ENCODE measurements around the gene MAIP1.
A peak's percentile ranks its signal among the peaks of the same experiment; 100 is the strongest.

Gene MAIP1

DNA sequence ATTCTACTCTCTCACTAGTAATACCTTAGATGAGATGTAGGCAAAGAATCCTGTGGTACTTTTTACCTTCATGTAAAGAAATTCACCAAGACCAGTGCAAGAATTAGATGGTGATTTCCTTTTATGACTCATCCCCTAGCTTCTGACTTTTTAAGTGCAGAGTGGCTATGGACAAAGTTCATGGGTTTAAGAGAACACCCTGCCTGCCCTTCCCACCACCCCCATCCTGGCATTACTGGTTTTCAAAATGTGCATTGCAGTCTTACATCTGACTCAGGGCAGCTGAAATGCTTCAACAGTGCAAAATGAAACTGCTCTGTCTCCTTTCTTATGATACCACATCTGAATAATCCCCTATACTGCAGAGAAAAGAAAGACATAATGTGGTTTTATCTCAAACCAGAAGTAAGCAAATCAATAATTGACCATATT is 22.6 kb downstream of the MAIP1 start:
- H3K4me3 ChIP-seq (ENCODE audit: low read length), result no peak overlapping the region
- no peak overlapping the region for H3K27ac ChIP-seq (ENCODE audit: low read depth, low read length)
- peaks cover 14% of the 10 kb centered on the region; the same call in 1 of the 2 replicates for H3K4me1 ChIP-seq (ENCODE audit: insufficient read depth, low read length)
- H3K9ac ChIP-seq (ENCODE audit: low read depth, low read length), result no peak overlapping the region
- H3K36me3 ChIP-seq (ENCODE audit: insufficient read depth, low read length), result no peaks in the 10 kb centered on the region
- H3K9me3 ChIP-seq (ENCODE audit: insufficient read depth, low read depth, low read length), result no peaks in the 10 kb centered on the region
- H3K27me3 ChIP-seq (ENCODE audit: insufficient read depth, low read length), result no peaks in the 10 kb centered on the region

DNA sequence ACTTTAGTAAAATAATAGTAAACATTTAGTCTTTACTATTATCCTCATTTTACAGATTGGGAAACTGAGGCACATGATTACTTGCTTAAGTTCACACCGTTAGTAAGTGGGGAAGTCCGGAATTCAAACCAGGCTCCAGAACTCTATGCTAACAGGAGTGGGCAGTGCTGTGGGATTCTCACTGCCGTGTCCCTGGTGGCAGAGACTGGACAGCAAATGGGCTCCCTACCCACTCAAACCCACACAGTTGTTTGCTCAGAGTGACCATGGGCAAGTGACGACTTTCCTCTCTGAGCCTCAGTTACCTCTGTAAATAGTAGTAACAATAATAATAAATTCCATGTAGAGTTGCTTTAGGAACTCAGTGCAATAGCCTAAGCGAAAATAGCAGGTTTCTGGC is 24.0 kb downstream of the MAIP1 start:
- Histone ChIP-seq H3K9me3 (ENCODE audit: insufficient read depth, low read depth, low read length) (no peaks in the 10 kb centered on the region), H3K9ac (ENCODE audit: low read depth, low read length) (peak overlapping the region; percentile 14; the same call in 1 of the 2 replicates), H3K36me3 (ENCODE audit: insufficient read depth, low read length) (no peaks in the 10 kb centered on the region), H3K27me3 (ENCODE audit: insufficient read depth, low read length) (no peaks in the 10 kb centered on the region), H3K27ac (ENCODE audit: low read depth, low read length) (no peak overlapping the region; the same call in 1 of the 2 replicates), H3K4me1 (ENCODE audit: insufficient read depth, low read length) (peaks cover 28% of the 10 kb centered on the region), H3K4me3 (ENCODE audit: low read length) (peak overlapping the region; percentile 38; the same call in 1 of the 2 replicates)
- 91% methylated on average over 4 of the region's 5 CpGs for WGBS

- Histone ChIP-seq H3K4me1 (ENCODE audit: insufficient read depth, low read length) (peaks cover 30% of the 10 kb centered on the region), H3K27ac (ENCODE audit: low read depth, low read length) (no peak overlapping the region; the same call in 1 of the 2 replicates), H3K36me3 (ENCODE audit: insufficient read depth, low read length) (no peaks in the 10 kb centered on the region), H3K4me3 (ENCODE audit: low read length) (peak overlapping the region; percentile 38), H3K27me3 (ENCODE audit: insufficient read depth, low read length) (no peaks in the 10 kb centered on the region), H3K9ac (ENCODE audit: low read depth, low read length) (peak overlapping the region; percentile 14; the same call in 1 of the 2 replicates), H3K9me3 (ENCODE audit: insufficient read depth, low read depth, low read length) (no peaks in the 10 kb centered on the region)
- 14% methylated on average over 10 of the region's 12 CpGs for WGBS
Measured at GRCh38 chr2:199979832-199980628, 24.6 kb downstream of the MAIP1 start.

DNA sequence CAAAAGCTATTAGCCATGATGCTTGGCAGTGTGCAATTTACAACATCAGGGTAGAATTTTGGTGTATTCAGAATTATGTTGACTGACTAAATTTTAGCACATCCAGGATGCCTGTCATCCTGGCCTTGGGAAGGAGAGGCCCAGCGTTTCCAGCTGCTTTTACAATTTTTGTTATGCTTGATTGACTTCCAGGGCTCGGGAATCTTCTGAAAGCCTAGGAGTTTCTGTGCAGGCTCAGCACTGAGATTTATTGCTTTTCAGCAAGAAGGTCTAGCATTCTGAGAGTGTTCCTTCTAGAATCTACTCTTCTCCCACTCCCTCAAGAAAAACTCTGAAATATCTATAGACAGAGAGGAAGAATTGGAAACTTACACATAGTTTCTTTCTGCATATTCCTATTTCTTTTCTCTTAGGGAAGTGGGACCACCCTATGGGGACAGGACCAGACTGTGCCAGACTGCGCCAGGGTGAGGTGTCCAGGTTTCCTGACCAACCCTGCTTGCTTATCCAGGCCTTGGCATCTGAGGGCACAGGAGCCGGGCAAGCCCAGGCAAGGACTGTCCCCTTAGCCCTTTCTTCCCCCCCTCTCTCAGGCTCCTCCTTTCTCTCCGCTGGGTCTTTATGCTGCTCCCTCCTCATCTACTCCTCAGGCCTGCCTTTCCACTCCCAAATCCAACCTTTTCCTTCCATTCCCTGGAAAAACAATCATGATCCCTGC is 26.9 kb downstream of the MAIP1 start:
- 68% methylated on average over 5 of the region's 5 CpGs for WGBS
- H3K4me3 ChIP-seq (ENCODE audit: low read length), result no peak overlapping the region
- no peak overlapping the region for H3K27ac ChIP-seq (ENCODE audit: low read depth, low read length)
- H3K36me3 ChIP-seq (ENCODE audit: insufficient read depth, low read length), result no peaks in the 10 kb centered on the region
- H3K9me3 ChIP-seq (ENCODE audit: insufficient read depth, low read depth, low read length), result no peaks in the 10 kb centered on the region
- no peaks in the 10 kb centered on the region for H3K27me3 ChIP-seq (ENCODE audit: insufficient read depth, low read length)
- no peak overlapping the region for H3K9ac ChIP-seq (ENCODE audit: low read depth, low read length)
- peaks cover 31% of the 10 kb centered on the region for H3K4me1 ChIP-seq (ENCODE audit: insufficient read depth, low read length)

DNA sequence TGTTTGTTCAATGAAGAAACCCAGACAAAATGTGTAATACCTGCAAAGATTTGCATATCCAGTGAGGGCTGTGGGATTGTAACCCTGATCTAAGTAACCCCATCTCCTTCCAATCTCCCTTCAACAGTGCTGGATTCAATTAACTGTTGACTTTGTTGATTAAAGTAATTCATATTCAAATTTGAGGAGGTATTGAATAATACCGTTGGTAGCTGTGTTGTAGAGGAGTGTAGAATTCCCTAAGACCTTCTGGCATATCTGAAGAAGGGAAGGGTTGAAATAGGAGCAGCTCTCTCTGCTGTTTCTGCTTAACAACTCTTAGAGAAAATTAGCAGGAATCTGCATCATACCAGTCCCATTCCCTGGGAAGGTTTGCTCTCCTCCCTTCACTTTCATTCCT is 28.2 kb downstream of the MAIP1 start:
- Histone ChIP-seq H3K9ac (ENCODE audit: low read depth, low read length) (no peak overlapping the region), H3K4me1 (ENCODE audit: insufficient read depth, low read length) (peaks cover 37% of the 10 kb centered on the region), H3K27me3 (ENCODE audit: insufficient read depth, low read length) (no peaks in the 10 kb centered on the region), H3K9me3 (ENCODE audit: insufficient read depth, low read depth, low read length) (no peaks in the 10 kb centered on the region), H3K36me3 (ENCODE audit: insufficient read depth, low read length) (no peaks in the 10 kb centered on the region), H3K4me3 (ENCODE audit: low read length) (no peak overlapping the region), H3K27ac (ENCODE audit: low read depth, low read length) (peak overlapping the region; percentile 68; the same call in 1 of the 2 replicates)
- 0% methylated on average over 1 of the region's 1 CpG for WGBS

- Histone ChIP-seq H3K36me3 (ENCODE audit: insufficient read depth, low read length) (no peaks in the 10 kb centered on the region), H3K4me3 (ENCODE audit: low read length) (no peak overlapping the region), H3K27ac (ENCODE audit: low read depth, low read length) (peak overlapping the region; percentile 68; the same call in 1 of the 2 replicates), H3K9me3 (ENCODE audit: insufficient read depth, low read depth, low read length) (no peaks in the 10 kb centered on the region), H3K9ac (ENCODE audit: low read depth, low read length) (no peak overlapping the region), H3K27me3 (ENCODE audit: insufficient read depth, low read length) (no peaks in the 10 kb centered on the region), H3K4me1 (ENCODE audit: insufficient read depth, low read length) (peaks cover 37% of the 10 kb centered on the region)
- WGBS, result 94% methylated on average over 4 of the region's 4 CpGs
Measured at GRCh38 chr2:199984159-199984558, 28.8 kb downstream of the MAIP1 start.

DNA sequence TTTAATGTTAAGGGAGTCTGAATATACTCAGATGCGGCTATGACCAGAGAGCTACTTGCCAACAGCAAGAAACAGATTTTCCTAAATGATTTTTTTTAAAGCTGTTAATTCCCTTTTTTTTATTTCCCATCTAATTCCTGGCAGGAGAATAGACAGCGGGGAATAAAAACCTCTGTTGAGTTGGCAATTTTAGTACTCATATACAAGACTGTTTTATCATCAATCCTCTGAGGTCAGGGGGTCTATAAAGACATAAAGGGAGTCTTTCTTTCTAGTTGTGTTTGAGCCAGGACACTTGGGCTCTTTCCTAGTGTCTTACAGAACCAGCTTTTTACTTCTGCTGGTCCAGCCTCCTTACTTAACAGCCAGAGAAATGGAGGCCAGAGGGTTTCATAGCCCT is 29.4 kb downstream of the MAIP1 start:
- 100% methylated on average over 1 of the region's 2 CpGs for WGBS
- H3K36me3 ChIP-seq (ENCODE audit: insufficient read depth, low read length), result no peaks in the 10 kb centered on the region
- H3K27me3 ChIP-seq (ENCODE audit: insufficient read depth, low read length), result no peaks in the 10 kb centered on the region
- no peaks in the 10 kb centered on the region for H3K9me3 ChIP-seq (ENCODE audit: insufficient read depth, low read depth, low read length)
- H3K9ac ChIP-seq (ENCODE audit: low read depth, low read length), result no peak overlapping the region
- H3K4me1 ChIP-seq (ENCODE audit: insufficient read depth, low read length), result peaks cover 34% of the 10 kb centered on the region
- H3K27ac ChIP-seq (ENCODE audit: low read depth, low read length), result no peak overlapping the region
- H3K4me3 ChIP-seq (ENCODE audit: low read length), result no peak overlapping the region

DNA sequence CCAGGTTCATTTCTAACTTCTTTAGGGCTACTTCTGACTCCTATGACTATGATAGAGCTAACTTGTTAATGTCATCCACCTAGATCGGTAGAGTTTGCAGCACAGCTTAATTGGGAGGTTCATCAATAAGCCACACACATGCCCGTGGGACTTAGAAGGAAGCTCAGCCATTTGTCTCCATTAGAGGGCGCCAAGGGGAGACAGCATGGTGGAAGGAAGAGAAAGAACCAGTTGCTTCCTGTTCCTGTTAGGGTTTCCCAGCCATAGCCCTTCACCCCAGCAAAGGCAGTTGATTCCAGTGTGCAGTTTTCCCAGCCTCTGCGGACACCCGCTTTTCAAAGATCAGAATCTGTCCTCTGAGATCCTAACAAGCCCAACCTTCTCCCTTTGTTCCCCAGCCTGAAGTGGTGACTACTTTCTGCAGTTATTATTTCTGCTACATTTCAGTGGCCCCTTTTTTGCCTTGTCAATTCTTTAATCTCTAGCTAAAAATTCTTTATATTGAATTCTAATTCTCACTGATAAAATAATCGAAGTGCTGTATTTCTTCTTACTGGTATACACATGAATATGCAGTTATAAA is 30.3 kb downstream of the MAIP1 start:
- no peak overlapping the region for H3K4me3 ChIP-seq (ENCODE audit: low read length)

DNA sequence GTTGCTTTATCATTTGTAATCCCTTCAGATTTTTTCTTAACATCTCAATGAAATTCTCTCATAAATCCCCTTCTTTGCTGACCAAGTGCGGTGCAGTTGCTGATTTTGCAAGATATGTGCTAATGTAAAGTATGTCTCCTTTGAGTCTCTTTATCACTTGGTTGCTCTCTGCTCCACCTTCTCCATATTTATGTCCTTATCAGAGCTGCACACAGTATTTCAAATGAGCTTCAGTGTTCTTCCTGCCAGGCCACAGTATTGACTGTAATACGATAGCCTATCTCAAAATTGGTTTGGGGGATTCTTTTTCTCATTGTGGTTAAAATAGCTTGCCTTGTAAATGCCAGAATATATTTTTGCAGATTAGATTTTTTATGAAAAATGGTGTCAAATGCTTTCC is 32.2 kb downstream of the MAIP1 start:
- Histone ChIP-seq H3K4me1 (ENCODE audit: insufficient read depth, low read length) (peaks cover 27% of the 10 kb centered on the region), H3K36me3 (ENCODE audit: insufficient read depth, low read length) (no peaks in the 10 kb centered on the region), H3K4me3 (ENCODE audit: low read length) (no peak overlapping the region), H3K27ac (ENCODE audit: low read depth, low read length) (no peak overlapping the region), H3K9me3 (ENCODE audit: insufficient read depth, low read depth, low read length) (no peaks in the 10 kb centered on the region), H3K9ac (ENCODE audit: low read depth, low read length) (no peak overlapping the region), H3K27me3 (ENCODE audit: insufficient read depth, low read length) (no peaks in the 10 kb centered on the region)
- 95% methylated on average over 1 of the region's 2 CpGs for WGBS

More for the DNA sequence above, 30.3 kb downstream of the MAIP1 start:
- Histone ChIP-seq H3K36me3 (ENCODE audit: insufficient read depth, low read length) (no peaks in the 10 kb centered on the region), H3K9me3 (ENCODE audit: insufficient read depth, low read depth, low read length) (no peaks in the 10 kb centered on the region), H3K27ac (ENCODE audit: low read depth, low read length) (no peak overlapping the region), H3K9ac (ENCODE audit: low read depth, low read length) (no peak overlapping the region), H3K4me1 (ENCODE audit: insufficient read depth, low read length) (peaks cover 32% of the 10 kb centered on the region), H3K27me3 (ENCODE audit: insufficient read depth, low read length) (no peaks in the 10 kb centered on the region)
- 72% methylated on average over 5 of the region's 6 CpGs for WGBS

GRCh38 chr2:199988151-199988550 is 32.8 kb downstream of the MAIP1 start:
- Histone ChIP-seq H3K36me3 (ENCODE audit: insufficient read depth, low read length) (no peaks in the 10 kb centered on the region), H3K9ac (ENCODE audit: low read depth, low read length) (no peak overlapping the region), H3K27me3 (ENCODE audit: insufficient read depth, low read length) (no peaks in the 10 kb centered on the region), H3K4me1 (ENCODE audit: insufficient read depth, low read length) (peaks cover 22% of the 10 kb centered on the region), H3K27ac (ENCODE audit: low read depth, low read length) (no peak overlapping the region), H3K9me3 (ENCODE audit: insufficient read depth, low read depth, low read length) (no peaks in the 10 kb centered on the region), H3K4me3 (ENCODE audit: low read length) (no peak overlapping the region)
- 85% methylated on average over 7 of the region's 7 CpGs for WGBS

DNA sequence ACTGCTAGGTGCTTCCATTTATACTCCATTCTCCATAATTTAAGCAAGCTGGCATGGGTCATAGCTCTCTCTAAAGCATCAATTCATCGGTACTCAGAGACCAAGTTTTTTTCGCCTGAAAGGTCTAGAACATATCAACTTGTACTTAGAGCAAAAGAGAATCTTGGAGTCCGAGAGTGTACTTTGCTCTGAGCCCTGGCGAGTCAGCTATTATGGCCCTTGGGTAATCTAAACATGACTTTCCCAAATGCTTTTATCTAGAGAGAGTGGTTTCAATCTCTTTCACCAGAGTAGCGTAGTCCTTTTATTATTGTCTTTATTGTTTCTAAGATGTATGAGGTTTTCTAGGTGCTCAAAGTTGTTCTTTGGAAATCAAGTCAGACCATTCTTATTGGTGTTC is 34.4 kb downstream of the MAIP1 start:
- H3K9ac ChIP-seq (ENCODE audit: low read depth, low read length), result no peak overlapping the region
- H3K4me3 ChIP-seq (ENCODE audit: low read length), result no peak overlapping the region
- WGBS, result 88% methylated on average over 5 of the region's 5 CpGs
- no peak overlapping the region for H3K27ac ChIP-seq (ENCODE audit: low read depth, low read length)
- H3K4me1 ChIP-seq (ENCODE audit: insufficient read depth, low read length), result peaks cover 7% of the 10 kb centered on the region; the same call in 1 of the 2 replicates
- no peaks in the 10 kb centered on the region for H3K27me3 ChIP-seq (ENCODE audit: insufficient read depth, low read length)
- H3K36me3 ChIP-seq (ENCODE audit: insufficient read depth, low read length), result no peaks in the 10 kb centered on the region
- H3K9me3 ChIP-seq (ENCODE audit: insufficient read depth, low read depth, low read length), result no peaks in the 10 kb centered on the region

Measured in HUES64 (cell line).